ENCODE data around the gene GSG1L.

- TF ChIP-seq POLR2A (IDR thresholded peaks at IDR 0.05) (no peak), CTCF (IDR thresholded peaks at IDR 0.05) (no peak)
Measured at GRCh38 chr16:27749946-27750345, 313.6 kb downstream of the GSG1L start.
